Hepatocyte (in vitro differentiated cells): ENCODE results near the gene RASSF8.

ENCODE experiments used
- CTCF ChIP-seq: fragments of 200-600 bp; sonication (generic); IDR thresholded peaks from 2 replicates; pipeline ENCODE4 v1.5.1; 2016; ENCODE audit warnings: antibody characterized with exemption, mild to moderate bottlenecking; ENCODE audit not compliant: poor library complexity
- EZH2 ChIP-seq: fragments of 200-600 bp; sonication (generic); IDR thresholded peaks from 2 replicates; pipeline ENCODE4 v1.6.1; 2016; ENCODE audit warnings: antibody characterized with exemption, mild to moderate bottlenecking, borderline replicate concordance
- EZH2phosphoT487 ChIP-seq: fragments of 200-600 bp; sonication (generic); IDR thresholded peaks from one replicate; pipeline ENCODE4 v1.6.1; 2018; ENCODE audit warnings: antibody characterized with exemption, mild to moderate bottlenecking, low read depth, moderate library complexity; ENCODE audit not compliant: unreplicated experiment, severe bottlenecking

DNA sequence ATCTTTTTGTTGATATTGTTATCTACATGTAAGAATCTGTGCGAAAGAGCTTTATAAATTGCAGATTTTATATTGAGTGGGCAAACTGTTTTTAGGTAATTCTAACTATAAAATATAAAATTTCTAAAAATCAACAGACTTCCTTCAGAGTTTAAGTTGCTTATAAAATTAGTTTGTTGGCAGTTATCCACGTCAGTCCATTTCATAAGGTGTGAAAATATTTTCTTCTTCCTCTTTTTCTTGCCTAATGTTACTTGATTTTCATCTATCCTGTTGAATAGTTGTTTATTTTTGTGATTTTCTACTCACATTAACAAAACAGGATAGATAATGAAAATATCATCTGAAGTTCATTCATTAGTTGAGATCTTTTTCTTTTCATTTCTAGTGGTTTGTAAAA, 58.0 kb downstream of the RASSF8 start:
- TF ChIP-seq CTCF (no peak), EZH2 (no peak), EZH2phosphoT487 (no peak)
